ENCODE results near the gene CDC42BPA.
"Not testable (repeated sequence)": the region's sequence is repeated elsewhere in the genome, so short reads cannot be mapped to it uniquely, and the experiment has no call there.

Gene CDC42BPA

DNA sequence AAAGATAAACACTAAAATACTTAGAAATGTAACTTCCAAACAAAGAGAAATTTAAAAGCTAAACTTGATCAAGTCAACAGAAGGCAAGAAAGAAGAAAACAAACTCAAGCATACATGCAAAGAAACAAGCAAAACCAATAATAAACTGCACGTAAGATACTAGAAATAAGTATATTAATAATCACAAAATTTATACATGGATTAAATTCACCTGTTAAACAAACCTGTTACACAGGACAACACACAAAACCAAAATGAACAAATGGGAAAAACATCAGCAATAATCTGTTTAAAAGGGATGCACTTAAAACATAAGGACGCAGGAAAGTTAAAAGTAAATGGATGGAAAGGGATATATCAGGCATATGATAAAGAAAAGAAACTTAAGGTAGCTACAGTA lies 165.8 kb downstream of the CDC42BPA start:
- in situ Hi-C loops (cut with HindIII; ENCODE audit: low sequenced_read_pairs) = no loop called here

DNA sequence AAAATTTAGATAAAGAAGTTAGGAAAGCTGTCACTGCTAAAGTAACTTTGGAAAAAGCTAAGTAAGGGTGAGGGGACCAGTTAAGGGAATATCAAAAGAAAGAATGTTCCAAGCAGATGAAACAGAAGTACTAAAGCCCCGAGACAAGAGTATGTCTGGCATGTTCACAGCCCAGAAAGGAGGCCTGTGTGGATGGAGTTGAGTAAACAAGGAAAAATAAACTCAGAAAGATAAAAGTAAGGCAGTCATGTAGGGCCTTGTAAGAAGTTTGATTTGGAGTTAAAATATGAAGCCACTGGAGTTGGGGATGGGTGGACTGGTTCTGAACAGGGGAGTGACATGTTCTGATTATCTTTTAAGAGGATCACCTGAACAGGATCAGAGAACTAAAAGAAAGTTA lies 177.9 kb downstream of the CDC42BPA start:
- in situ Hi-C loops (cut with HindIII; ENCODE audit: low sequenced_read_pairs) = no loop called here

DNA sequence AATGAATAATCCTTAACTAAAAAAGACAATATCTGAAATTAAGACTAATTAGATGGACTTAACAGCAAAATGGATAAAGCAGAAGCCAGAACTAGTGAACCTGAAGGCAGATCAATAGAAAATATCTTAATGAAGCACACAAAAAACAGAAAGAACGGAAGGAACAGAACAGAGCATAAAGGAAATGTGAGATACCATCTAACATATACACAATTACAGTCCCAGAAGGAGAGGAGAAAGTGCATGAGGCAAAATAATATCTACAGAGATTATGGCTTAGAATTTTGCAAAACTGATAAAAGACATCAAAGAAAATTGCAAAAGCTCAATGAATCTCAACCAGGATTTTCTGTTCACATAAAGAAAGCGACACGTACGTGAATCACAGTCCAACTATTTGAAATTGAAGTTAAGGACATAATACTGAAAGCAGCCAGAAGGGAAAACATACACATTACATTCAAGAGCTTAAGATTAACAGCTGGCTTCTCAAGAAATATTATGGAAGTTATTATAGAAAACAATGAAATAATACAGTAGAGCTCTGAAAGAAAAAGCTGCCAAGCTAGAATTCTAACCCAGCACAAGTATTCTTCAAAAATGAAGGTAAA lies 182.0 kb downstream of the CDC42BPA start:
- in situ Hi-C loops (cut with HindIII; ENCODE audit: low sequenced_read_pairs) = no loop called here

DNA sequence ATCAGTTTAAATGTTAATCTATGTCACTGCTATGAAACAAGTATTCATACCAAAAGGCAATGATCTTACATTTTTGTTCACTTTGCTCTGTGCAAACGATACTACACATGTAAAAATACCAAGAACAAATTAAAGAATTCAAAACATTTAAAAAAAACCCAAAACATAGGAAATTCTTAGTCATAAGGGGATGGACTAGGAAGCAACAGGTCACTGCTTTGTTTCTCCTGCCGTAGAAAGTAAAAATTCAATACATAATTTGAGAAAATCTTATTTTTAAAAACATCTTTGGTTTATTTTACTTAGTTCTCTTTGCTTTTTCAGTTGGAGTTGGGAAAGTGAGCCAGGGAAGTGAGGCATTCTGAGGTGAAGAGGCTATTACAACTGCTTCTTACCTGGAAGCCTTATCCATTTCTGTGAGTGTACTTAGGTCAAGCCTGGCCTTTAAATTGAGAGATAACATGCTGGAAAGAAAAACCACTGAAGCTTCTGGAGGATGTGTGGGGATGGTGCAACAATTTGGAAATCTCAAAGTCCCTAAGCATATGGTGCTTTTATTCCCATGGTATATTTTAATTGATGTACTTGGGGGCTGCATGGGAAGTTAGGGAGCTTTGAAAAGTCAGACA lies 183.5 kb downstream of the CDC42BPA start:
- in situ Hi-C loops (cut with HindIII; ENCODE audit: low sequenced_read_pairs) = no loop called here

DNA sequence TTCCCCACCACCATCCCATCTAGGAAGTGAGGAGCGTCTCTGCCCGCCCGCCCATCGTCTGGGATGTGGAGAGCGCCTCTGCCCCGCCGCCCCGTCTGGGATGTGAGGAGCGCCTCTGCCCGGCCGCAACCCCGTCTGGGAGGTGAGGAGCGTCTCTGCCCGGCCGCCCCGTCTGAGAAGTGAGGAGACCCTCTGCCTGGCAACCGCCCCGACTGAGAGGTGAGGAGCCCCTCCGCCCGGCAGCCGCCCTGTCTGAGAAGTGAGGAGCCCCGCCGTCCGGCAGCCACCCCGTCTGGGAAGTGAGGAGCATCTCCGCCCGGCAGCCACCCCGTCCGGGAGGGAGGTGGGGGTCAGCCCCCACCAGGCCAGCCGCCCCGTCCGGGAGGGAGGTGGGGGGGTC lies 185.6 kb downstream of the CDC42BPA start:
- in situ Hi-C loops (cut with HindIII; ENCODE audit: low sequenced_read_pairs) = not testable (repeated sequence)

DNA sequence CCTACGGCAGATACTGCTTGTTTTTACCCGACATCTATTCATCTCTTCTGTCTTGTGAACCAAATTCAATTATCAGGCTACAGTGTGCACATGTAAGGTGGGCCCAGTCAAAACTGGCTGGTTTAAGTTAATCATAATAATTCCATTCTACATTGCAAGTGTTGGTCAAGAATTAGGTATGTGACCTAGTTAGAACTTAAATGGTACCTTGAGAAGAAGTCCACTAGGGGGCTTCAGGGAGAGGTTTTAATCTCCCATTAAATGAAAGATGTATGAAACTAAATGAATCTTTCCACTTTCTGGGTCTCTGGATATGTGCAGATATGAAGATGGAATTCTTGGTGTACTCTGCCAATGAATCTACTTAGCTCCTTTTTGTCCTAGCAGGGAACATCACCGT lies 187.1 kb downstream of the CDC42BPA start:
- in situ Hi-C loops (cut with HindIII; ENCODE audit: low sequenced_read_pairs) = no loop called here

DNA sequence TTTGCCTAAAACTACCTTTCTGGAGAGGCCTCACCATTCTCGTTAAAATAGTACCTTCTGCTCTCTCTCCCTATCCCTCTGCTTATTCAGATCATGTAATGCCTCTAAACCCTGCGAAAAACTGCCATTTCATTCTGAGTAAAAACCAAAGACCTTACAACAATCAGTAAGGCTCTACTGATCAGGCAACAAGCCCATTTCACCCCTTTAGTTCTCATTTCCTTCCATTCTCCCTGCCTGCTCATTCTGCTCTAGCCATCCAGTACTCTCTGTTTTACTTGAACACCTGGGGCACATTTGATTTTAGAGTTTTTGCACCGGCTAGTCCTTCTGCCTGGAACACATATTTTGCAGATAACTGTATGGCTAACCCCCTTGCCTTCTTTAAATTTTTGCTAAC lies 190.4 kb downstream of the CDC42BPA start:
- in situ Hi-C loops (cut with HindIII; ENCODE audit: low sequenced_read_pairs) = no loop called here

DNA sequence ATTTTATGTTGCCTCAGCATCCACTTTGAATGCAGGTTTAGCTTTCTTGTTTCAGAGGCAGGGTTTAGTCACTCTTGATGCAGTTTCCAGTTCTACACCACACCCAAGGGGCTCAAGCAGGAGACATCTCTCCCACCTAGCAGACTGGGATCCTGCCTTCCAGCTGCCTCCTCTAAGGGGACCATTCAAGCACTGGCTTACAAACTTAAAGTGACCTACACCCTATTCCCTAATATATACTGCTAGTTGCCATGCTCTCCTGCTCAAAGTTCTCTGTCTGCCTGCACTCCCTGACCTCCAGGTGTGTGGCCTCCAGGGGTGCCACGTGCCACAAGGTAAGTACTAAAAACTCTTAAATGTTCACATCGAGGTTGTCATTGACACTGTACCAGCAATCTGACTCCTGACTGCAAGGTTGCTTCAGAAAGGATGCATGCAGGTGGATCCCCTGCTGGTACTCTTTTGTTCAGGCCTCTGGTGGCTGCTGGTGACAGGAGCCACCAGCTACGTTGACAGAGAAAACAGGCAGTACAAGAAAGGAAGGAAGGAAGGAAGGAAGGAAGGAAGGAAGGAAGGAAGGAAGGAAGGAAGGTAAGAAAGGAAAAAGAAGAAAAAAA lies 192.3 kb downstream of the CDC42BPA start:
- in situ Hi-C loops (cut with HindIII; ENCODE audit: low sequenced_read_pairs) = no loop called here

DNA sequence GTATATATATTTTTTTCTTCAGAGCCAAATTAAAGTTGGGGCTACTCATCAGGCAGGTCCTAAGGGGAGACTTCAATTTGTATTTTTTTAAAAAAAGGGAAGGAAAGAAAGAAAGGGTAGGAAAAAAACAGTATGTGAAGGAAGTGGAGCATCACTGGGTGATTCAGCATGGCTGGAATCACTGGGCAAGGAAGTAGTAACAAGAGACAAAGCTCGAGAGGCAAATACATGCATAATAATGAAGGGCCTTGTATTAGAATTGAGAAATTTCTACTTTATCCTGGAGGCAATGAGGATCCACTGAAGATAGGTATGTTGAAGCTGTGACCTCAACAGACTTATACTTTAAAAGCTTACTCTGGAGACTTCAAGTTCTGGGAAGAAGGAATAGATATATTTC lies 193.8 kb downstream of the CDC42BPA start:
- in situ Hi-C loops (cut with HindIII; ENCODE audit: low sequenced_read_pairs) = no loop called here

DNA sequence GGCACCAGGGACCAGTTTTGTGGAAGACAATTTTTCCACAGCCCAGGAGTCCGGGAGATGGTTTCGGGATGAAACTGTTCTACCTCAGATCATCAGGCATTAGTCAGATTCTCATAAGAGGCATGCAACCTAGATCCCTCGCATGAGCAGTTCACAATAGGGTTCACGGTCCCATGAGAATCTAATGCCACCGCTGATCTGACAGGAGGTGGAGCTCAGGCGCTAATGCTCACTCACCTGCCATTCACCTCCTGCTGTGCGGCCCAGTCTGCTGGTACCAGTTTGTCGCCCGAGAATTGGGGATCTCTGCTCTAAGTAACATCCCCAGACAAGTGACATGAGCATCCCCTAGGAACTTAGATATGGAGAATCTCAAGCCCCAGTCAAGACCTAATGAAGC lies 197.5 kb downstream of the CDC42BPA start:
- in situ Hi-C loops (cut with HindIII; ENCODE audit: low sequenced_read_pairs) = no loop called here

DNA sequence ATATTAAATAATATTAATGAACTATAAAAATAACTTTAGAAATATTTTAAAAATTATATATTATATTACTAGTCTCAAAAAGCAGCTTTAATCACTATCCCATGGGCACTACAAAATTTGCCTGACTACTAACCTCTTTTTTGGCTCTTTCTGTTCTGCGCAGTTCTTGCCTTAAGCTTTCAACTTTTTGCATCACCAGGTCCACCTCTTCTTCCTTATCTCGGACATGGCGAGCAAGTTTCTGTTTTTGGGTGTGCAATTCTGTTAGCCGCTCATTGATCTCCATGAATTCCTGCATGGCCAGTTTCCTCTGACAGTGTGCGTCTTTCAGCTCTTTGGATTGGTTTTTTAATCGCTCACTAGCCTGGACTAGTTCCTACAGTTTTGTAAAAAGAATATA lies 205.8 kb downstream of the CDC42BPA start:
- in situ Hi-C loops (cut with HindIII; ENCODE audit: low sequenced_read_pairs) = no loop called here

DNA sequence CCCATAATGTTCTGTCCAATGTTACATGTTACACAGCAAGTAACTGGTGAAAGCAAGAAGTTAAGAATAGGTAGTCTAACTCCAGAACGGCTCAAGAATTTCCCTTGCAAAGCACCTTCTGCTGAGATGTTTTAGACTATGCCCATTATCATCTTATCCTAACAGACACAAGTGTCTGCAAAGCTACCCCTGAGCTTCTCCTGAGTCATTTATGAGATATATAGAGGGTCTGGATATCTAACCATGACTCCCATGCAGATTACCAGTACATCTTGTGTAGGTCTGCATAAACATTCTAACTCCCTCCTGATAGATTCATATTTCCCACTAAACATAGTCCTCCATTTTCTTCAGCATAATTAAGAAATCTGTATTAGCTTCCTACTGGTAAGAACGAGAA lies 206.5 kb downstream of the CDC42BPA start:
- in situ Hi-C loops (cut with HindIII; ENCODE audit: low sequenced_read_pairs) = no loop called here

DNA sequence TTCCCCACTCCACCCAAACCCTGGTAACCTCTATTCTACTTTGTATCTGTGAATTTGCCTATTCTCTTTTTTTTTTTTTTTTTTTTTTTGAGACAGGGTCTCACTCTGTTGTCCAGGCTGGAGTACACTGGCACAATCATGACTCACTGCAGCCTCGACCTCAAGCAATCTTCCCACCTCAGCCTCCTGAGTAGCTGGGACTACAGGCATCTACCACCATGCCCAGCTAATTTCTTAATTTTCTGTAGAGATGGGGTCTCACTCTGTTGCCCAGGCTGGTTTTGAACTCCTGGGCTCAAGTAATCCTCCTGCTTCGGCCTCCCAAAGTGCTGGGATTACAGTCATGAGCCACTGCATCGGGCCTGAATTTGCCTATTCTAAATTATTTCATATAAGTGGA lies 213.0 kb downstream of the CDC42BPA start:
- in situ Hi-C loops (cut with HindIII; ENCODE audit: low sequenced_read_pairs) = not testable (repeated sequence)

DNA sequence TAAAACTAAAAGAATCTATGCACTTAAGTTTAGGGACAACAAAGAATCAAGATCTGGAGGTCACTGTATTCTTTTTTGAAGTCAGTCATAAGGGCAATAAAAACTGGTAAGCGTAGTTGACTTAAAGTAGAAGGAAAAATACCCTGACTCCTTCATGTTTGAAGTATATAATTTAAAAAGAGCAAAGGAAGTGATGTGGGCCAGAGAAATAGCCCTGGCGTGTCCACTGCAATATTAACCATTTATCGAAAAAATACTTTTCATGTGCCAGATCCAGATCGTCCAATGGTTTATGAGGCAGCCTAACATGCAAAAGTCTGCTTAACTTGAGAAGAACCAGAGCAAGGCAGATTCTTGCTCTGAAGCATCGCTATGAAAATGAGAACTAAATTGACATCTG lies 216.2 kb downstream of the CDC42BPA start:
- in situ Hi-C loops (cut with HindIII; ENCODE audit: low sequenced_read_pairs) = no loop called here

DNA sequence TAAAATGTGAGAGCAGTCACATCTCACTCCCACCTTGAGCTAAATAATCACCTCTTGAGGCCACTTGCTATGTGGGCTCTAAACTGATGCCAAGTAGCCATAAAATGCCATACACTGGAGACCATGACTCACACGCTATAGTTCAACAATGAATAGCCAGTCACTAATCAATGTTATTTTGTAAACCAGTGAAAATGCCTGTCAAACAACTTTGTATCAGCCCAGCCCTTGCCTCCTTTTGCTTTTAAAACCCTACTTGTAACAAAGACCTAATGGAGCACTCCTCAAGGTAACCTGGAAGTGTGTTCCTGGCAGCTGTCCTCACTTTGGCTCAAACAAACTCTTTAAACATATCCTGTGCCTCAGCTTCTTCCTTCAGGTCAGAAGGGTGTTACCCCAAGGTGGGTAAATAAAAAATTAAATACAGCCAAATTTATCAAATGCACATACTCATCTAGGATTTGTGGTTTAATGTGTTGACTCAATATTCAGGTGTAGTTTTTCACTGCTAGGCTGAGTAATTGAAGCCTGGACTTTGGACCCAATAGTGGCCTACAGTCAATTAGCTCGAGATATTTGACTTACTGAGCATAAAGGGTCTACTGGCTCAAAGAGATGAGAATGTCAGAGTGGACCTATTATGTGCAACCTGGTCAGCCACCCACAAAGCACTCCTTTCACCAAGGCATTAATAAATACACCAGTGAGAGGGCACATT lies 223.9 kb downstream of the CDC42BPA start:
- in situ Hi-C loops (cut with HindIII; ENCODE audit: low sequenced_read_pairs) = no loop called here

DNA sequence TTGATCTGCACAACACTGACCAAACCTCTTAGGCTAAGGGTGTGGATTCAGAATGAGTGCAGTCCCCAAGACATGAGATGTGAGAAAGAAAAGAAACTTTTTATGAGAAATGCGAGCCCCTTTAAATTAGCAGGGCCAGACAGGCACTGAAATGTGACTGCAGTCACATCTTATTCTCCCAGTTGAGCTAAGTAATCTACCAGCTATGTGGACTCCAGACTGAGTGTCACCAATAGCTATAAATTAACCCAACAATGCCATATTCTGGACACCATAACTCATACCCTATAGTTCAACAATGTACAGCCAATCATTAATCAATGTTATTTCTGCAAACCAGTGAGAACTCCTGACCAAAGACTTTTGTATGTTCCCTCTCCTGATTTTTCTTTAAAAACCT lies 225.0 kb downstream of the CDC42BPA start:
- in situ Hi-C loops (cut with HindIII; ENCODE audit: low sequenced_read_pairs) = no loop called here

DNA sequence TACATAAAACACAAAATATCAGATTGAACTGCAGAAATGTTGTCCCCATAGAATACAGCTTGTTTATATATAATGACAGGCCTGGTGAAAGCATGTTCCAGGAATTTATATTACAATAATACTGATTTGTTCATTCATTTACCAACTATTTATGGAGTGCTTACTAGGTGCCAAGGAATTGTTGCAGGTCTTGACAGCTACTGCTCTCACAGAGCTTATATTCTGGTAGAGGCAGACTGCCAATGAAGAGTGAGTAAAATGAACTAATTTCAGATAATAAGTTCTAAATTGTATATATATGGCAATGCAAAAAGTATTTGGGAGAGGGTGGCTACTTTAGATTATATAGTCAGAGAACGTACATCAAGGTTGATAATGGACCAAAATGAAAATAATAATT lies 226.2 kb downstream of the CDC42BPA start:
- in situ Hi-C loops (cut with HindIII; ENCODE audit: low sequenced_read_pairs) = no loop called here

DNA sequence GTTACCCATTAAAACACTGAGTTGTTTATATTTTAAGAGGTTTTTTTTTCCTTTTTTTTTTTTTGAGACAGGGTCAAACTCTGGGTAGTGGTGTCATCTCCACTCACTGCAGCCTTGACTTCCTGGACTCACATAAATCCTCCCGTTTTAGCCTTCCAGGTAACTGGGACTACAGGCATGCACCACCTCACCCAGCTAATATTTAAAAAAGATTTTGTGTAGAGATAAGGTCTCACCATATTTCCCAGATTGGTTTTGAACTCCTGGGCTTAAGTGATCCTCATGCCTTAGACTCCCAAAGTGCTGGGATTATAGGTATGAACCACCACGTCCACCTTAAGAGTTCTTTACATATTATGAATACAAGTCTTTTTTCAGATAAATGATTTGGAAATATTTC lies 231.7 kb downstream of the CDC42BPA start:
- in situ Hi-C loops (cut with HindIII; ENCODE audit: low sequenced_read_pairs) = no loop called here

DNA sequence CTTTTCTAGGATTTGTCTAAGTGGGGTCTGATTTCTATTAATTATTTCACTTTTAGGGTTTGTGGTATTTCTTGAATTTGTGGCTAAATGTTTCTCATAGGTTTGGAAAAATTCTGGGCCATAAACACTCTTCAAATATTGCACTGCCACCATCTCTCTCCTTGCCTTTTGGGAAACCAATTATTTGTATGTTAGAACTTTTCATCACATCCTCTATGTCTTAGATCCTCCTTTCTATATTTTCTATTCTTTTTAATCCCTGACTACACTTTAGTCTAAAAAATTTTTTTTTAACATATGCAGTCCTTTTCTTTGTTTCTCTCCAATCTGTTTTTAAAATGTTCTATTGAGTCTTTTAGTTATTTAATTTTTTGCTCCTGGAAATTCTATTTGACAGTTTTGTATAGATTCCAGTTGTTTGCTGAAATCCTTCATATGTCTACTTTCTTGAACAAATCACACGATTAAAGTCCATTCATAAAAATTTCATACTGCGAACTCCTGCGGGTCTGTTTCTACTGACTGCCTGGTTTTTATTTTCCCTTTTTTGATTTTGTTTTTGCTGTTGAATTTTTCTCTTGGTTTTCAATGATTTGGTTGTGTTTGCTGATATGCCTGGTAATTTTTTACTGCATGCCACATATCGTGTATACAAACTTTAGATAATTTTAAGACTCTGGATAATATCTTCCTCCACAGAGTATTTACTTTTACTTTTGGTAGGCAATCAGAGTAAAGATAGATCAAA lies 235.1 kb downstream of the CDC42BPA start:
- in situ Hi-C loops (cut with HindIII; ENCODE audit: low sequenced_read_pairs) = no loop called here

DNA sequence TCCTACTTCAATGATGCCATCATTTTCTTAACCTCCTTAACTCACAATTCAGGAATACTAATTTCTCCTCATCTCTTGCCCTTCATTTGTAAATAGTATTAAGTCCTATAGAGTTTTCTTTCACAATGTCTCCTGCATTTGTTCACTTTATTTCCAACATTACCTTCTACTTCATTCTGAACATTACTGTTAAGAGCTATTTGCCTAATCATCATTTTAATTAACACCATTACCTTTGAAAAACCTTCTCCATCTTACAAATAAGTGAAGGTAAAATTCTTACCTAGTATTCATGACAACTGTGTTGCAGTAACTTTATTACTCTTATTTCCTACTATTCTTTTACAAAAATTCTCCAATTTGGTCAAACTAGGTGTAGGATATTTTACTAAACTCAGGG lies 240.5 kb downstream of the CDC42BPA start:
- in situ Hi-C loops (cut with HindIII; ENCODE audit: low sequenced_read_pairs) = no loop called here

DNA sequence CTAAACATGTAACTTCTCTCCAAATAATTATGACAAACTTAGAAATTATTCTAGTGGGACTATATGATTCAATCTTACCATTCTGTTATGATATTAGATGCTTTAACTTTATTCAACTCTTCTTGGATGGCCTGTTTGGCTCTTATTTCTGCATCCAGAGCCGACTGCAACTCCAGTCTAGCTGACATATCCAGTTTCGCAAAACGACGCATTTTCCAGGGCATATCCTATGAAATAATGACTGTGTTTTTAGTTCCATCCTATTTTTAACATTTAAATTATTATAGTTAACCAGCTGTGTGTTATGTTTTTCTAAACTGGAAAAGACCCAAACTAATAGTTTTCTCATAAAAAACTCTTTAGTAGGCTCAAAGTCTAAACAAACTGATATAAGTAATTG lies 244.5 kb downstream of the CDC42BPA start:
- in situ Hi-C loops (cut with HindIII; ENCODE audit: low sequenced_read_pairs) = no loop called here

All from endothelial cell of hepatic sinusoid (primary cell).